Thoracic aorta (tissue), 2 donors: Measurements from ENCODE around the gene HPSE2. TPM values are rescaled to one million over a fixed set of nuclear protein-coding genes. Genes with fewer than 3 reads are reported as not detected.

Experiments used
- ATAC-seq: fragments of 150-250 bp; one replicate; pipeline ENCODE4 v1.8.0; 2017; ENCODE audit warnings: low read depth; ENCODE audit not compliant: insufficient number of reproducible peaks, low FRiP score
- DNase-seq: peaks from one replicate; pipeline ENCODE4 v3.0.0-alpha.2; 2020; ENCODE audit warnings: low spot score
- H3K27ac ChIP-seq, 2 donors: fragments of 200-600 bp; sonication (generic); 1 replicate in 1 of 2; 2 replicates in 1 of 2; pipeline ENCODE4 v1.5.1; 2016; ENCODE audit warnings: mild to moderate bottlenecking in 2 of 2, moderate library complexity in 2 of 2
- H3K27me3 ChIP-seq: fragments of 200-600 bp; sonication (generic); replicated peaks from 2 replicates; pipeline ENCODE4 v1.6.0; 2016; ENCODE audit warnings: mild to moderate bottlenecking; ENCODE audit not compliant: insufficient read depth
- H3K36me3 ChIP-seq: fragments of 200-600 bp; sonication (generic); one replicate; pipeline ENCODE4 v1.5.1; 2016
- H3K4me1 ChIP-seq, 2 donors: fragments of 200-600 bp; sonication (generic); 1 replicate in 1 of 2; 2 replicates in 1 of 2; pipeline versions ENCODE4 v1.5.1 to v1.6.0; 2016; ENCODE audit warnings: low read depth in 2 of 2, mild to moderate bottlenecking in 1 of 2; ENCODE audit not compliant: control insufficient read depth in 1 of 2
- H3K4me3 ChIP-seq: fragments of 200-600 bp; sonication (generic); 2 replicates; pipeline ENCODE4 v1.5.1; 2016; ENCODE audit warnings: mild to moderate bottlenecking
- H3K9me3 ChIP-seq: fragments of 200-600 bp; sonication (generic); 2 replicates; pipeline ENCODE4 v1.5.1; 2016
- total RNA-seq, 2 donors: library from RNA; depleted of rRNA; stranded (reverse); fragments of >200 nt; gene quantifications; one replicate each; pipeline versions ENCODE4 v1.1.0 to v1.2.3, GENCODE V29; 2016
- TF ChIP-seq, protein P1 (sequence below): fragments of 200-600 bp; sonication (generic); IDR thresholded peaks from one replicate; pipeline ENCODE4 v1.5.1; 2019; ENCODE audit warnings: antibody characterized with exemption

The HPSE2 gene
- total RNA-seq, 2 donors from 2014 or later, result 1.1 to 1.8 TPM

DNA sequence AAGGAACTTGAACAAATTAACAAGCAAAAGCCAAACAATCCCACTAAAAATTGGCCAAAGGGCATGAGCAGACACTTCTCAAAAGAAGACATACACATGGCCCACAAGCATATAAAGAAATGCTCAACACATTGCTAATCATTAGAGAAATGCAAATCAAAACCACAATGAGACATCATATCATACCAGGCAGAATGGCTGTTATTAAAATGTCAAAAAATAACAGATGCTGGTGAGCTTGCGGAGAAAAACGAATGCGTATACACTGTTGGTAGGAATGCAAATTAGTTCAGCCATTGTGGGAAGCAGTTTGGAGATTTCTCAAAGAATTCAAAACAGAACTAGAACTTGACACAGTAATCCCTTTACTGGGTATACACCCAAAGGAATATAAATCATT is 477.2 kb downstream of the HPSE2 start:
- H3K27me3 ChIP-seq, result no peaks in the 10 kb centered on the region
- H3K4me1 ChIP-seq, result no peaks in the 10 kb centered on the region
- H3K4me3 ChIP-seq, result no peak overlapping the region
- TF ChIP-seq, protein P1, sequence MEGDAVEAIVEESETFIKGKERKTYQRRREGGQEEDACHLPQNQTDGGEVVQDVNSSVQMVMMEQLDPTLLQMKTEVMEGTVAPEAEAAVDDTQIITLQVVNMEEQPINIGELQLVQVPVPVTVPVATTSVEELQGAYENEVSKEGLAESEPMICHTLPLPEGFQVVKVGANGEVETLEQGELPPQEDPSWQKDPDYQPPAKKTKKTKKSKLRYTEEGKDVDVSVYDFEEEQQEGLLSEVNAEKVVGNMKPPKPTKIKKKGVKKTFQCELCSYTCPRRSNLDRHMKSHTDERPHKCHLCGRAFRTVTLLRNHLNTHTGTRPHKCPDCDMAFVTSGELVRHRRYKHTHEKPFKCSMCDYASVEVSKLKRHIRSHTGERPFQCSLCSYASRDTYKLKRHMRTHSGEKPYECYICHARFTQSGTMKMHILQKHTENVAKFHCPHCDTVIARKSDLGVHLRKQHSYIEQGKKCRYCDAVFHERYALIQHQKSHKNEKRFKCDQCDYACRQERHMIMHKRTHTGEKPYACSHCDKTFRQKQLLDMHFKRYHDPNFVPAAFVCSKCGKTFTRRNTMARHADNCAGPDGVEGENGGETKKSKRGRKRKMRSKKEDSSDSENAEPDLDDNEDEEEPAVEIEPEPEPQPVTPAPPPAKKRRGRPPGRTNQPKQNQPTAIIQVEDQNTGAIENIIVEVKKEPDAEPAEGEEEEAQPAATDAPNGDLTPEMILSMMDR, result no peak
- H3K27ac ChIP-seq, result no peak overlapping the region
- DNase-seq (no peak), ATAC-seq (no peak)
- no peaks in the 10 kb centered on the region for H3K36me3 ChIP-seq
- no peaks in the 10 kb centered on the region for H3K9me3 ChIP-seq

DNA sequence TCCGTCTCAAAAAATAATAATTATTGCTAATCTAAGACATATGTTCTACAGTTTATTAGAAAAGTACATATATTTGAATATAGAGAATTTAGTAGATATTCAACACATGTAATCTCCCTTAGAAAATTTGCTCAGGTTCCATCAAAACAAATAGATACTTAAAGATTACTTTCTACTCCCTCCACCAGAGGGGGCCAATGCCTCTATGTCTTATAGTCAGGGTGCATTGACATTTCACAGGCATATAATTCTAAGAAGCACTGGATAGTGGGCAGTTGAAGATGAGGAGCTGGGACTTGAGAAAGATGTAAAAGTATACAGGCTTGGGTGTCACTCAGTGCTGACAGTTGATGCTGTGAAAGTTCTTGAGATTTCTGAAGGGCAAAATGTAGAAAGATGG is 487.4 kb downstream of the HPSE2 start:
- ATAC-seq (no peak), DNase-seq (no peak)
- H3K4me1 ChIP-seq, result no peaks in the 10 kb centered on the region
- H3K27me3 ChIP-seq, result no peaks in the 10 kb centered on the region
- no peak overlapping the region for H3K4me3 ChIP-seq
- no peaks in the 10 kb centered on the region for H3K36me3 ChIP-seq
- TF ChIP-seq, protein P1, result no peak
- no peak overlapping the region for H3K27ac ChIP-seq
- no peaks in the 10 kb centered on the region for H3K9me3 ChIP-seq

DNA sequence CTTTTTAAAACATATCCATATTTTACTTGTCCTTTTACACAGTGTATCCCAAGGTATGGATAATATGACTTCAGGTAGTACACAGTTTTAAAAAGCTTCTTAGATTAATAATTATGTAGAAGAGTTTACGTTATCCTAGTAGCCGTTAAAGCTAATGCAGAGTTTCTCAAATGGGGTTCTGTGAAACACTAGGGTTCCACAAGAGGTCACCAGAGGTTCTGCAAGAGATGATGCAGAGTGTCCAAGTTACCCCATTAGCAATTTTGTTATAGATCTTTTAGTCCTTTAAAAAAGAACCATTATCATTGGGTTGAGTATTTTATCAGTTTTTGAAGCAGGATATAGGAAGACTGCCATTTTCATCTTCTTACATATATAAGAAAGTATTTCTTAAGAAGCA is 490.0 kb downstream of the HPSE2 start:
- Histone ChIP-seq H3K4me1 (no peaks in the 10 kb centered on the region), H3K27ac (no peak overlapping the region), H3K27me3 (no peaks in the 10 kb centered on the region), H3K4me3 (no peak overlapping the region), H3K36me3 (no peaks in the 10 kb centered on the region), H3K9me3 (no peaks in the 10 kb centered on the region)
- DNase-seq, result no peak
- no peak for ATAC-seq
- TF ChIP-seq, protein P1, result no peak

DNA sequence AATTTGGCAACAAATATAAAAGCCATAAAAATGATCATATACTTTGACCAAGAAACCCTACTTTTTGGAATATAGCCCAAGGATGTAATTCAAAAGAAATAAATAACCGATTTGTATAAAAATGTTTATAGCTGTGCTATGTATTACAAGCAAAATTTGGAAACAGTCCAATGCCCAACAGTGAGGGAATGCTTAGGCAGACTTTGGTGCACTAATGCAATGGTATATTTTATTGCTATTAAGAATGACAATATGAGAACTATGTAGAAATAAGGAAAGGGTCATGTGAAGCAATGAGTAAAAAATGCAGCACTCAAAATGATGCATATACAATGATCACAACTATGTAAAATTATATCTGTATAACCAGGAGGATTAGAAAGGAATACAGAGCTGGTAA is 515.1 kb downstream of the HPSE2 start:
- ATAC-seq (no peak), DNase-seq (no peak)
- no peaks in the 10 kb centered on the region for H3K27me3 ChIP-seq
- no peak overlapping the region for H3K27ac ChIP-seq
- no peaks in the 10 kb centered on the region for H3K36me3 ChIP-seq
- no peak overlapping the region for H3K4me3 ChIP-seq
- H3K4me1 ChIP-seq, result no peaks in the 10 kb centered on the region
- no peaks in the 10 kb centered on the region for H3K9me3 ChIP-seq
- TF ChIP-seq, protein P1, result no peak

DNA sequence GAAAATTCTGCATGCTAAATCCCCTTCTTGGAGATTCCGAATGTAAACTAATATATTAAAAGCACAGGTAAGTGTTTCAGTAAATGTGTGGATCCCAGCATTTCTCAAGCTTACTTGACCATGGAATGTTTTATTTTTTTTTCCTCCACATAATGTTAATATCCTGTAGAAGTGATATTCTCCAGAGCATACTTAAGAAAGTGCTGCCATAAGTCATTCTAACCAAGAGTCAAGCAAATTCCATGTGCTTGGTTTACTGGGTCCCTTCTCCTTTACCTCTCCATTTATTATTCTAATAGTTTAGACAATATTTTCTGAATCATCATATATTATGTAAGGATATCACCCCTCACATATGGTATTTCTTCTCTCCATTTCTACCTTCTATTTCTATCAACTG is 522.1 kb downstream of the HPSE2 start:
- H3K27ac ChIP-seq, result no peak overlapping the region

More for the DNA sequence above, 522.1 kb downstream of the HPSE2 start:
- Histone ChIP-seq H3K27me3 (no peaks in the 10 kb centered on the region), H3K4me3 (no peak overlapping the region), H3K4me1 (no peaks in the 10 kb centered on the region), H3K36me3 (no peaks in the 10 kb centered on the region), H3K9me3 (no peaks in the 10 kb centered on the region)
- ATAC-seq (no peak), DNase-seq (no peak)
- TF ChIP-seq, protein P1, result no peak
